BJ (cell line): ENCODE results near the gene CCR3. TPM values are rescaled to one million over a fixed set of nuclear protein-coding genes. Genes with fewer than 3 reads are reported as not detected.
"Not testable (repeated sequence)": the region's sequence is repeated elsewhere in the genome, so short reads cannot be mapped to it uniquely, and the experiment has no call there.

ENCODE experiments used
- CTCF ChIA-PET: fragments of 350-600 bp; formaldehyde crosslinking; extraction: SDS; loops from one replicate; lab custom pipeline; 2021; ENCODE audit warnings: antibody characterized with exemption, inconsistent platforms; lab: Yijun Ruan, JAX
- POLR2A ChIA-PET: fragments of 300-600 bp; sonication (Branson Sonifier 250); formaldehyde crosslinking; extraction: SDS; loops from one replicate; lab custom pipeline; 2021; ENCODE audit warnings: antibody characterized with exemption; lab: Charles Lee
- DNase-seq: peaks from one replicate; pipeline ENCODE4 v3.0.0-alpha.2; 2011; ENCODE audit warnings: low read depth
- H3K27me3 ChIP-seq: 2 replicates; pipeline ENCODE4 v1.6.0; 2011; ENCODE audit warnings: low read length; ENCODE audit not compliant: control insufficient read depth, insufficient read depth
- H3K36me3 ChIP-seq: 2 replicates; pipeline ENCODE4 v1.5.1; 2011; ENCODE audit warnings: low read length; ENCODE audit not compliant: control insufficient read depth, insufficient read depth
- H3K4me3 ChIP-seq: 2 replicates; pipeline ENCODE4 v1.5.1; 2011; ENCODE audit warnings: low read depth, mild to moderate bottlenecking, control low read depth, low read length
- polyA plus RNA-seq: library from polyadenylated mRNA; depleted of rRNA; stranded (reverse); fragments of >200 nt; gene quantifications from 2 replicates; pipeline ENCODE4 v1.2.3, GENCODE V29; 2011
- TF ChIP-seq, protein P1 (sequence below): IDR thresholded peaks from 2 replicates; pipeline ENCODE4 v1.5.1; 2011; ENCODE audit warnings: low read depth, mild to moderate bottlenecking, control low read depth, inconsistent platforms, low read length, moderate library complexity; ENCODE audit not compliant: insufficient read depth

The CCR3 gene
- polyA plus RNA-seq, 1 experiment: not detected

DNA sequence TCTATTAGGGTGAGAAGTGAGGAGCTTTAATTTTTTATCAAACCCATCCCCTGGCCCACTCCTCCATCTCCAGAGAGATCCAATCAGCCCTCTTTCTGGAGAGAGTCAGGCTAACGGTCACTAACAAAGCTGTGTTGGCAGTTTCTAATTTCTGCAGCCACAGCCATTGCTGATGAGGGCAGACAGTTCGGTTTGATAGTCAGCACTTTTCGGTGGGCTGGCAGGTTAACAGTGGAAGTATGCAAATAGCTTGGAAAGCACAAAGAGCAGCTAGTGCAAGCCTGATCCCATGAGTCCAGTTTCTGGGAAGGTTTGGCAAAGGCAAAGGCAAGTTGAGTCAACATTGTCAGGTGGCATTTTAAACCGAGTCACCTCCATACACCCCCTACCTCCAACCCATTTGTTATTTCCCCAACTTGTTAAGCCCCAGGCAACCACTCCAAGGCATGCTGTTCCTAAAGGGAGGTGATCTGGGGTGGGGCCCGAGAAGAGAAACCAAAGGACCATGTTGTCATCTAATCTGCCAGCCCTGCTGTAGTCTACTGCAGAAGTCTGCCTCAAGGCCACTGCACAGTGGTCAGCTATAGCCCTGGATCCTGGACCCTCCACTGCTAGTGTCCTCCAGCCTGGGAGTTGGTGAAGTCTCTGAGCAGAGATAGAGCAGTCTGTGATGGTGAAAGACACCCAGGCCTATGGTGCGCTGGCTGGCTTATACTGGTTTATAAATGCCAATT is 35.8 kb upstream of the CCR3 start:
- DNase-seq: no peak
- H3K4me3 ChIP-seq: no peak overlapping the region
- POLR2A ChIA-PET: no interaction called here
- no peaks in the 10 kb centered on the region for H3K36me3 ChIP-seq
- H3K27me3 ChIP-seq: peaks cover 2% of the 10 kb centered on the region; the same call in 1 of the 2 replicates
- CTCF ChIA-PET: interaction anchor here (1.2 kb wide), 1 partner anchor 10 kb away, joined by 3 read pairs; no protein-coding TSS in a partner anchor
- TF ChIP-seq, protein P1, sequence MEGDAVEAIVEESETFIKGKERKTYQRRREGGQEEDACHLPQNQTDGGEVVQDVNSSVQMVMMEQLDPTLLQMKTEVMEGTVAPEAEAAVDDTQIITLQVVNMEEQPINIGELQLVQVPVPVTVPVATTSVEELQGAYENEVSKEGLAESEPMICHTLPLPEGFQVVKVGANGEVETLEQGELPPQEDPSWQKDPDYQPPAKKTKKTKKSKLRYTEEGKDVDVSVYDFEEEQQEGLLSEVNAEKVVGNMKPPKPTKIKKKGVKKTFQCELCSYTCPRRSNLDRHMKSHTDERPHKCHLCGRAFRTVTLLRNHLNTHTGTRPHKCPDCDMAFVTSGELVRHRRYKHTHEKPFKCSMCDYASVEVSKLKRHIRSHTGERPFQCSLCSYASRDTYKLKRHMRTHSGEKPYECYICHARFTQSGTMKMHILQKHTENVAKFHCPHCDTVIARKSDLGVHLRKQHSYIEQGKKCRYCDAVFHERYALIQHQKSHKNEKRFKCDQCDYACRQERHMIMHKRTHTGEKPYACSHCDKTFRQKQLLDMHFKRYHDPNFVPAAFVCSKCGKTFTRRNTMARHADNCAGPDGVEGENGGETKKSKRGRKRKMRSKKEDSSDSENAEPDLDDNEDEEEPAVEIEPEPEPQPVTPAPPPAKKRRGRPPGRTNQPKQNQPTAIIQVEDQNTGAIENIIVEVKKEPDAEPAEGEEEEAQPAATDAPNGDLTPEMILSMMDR: no peak

DNA sequence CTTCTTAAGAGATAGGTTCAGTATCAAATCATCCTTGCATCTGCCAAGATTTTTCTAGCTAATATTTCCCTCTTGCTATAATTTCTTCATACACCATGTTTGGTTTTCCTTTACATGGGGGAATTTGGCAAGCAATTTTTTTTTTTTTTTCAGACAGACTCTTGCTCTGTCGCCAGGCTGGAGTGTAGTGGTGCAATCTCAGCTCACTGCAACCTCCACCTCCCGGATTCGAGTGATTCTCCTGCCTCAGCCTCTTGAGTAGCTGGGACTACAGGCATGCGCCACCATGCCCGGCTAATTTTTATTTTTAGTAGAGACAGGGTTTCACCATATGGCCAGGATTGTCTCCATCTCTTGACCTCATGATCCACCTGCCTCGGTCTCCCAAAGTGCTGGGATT is 34.7 kb upstream of the CCR3 start:
- CTCF ChIA-PET: interaction anchor here (0.6 to 4.1 kb wide), 15 partner anchors 8 to 262 kb away, joined by 3 to 33 read pairs (median 4); no protein-coding TSS in a partner anchor
- H3K36me3 ChIP-seq, POLR2A ChIA-PET, DNase-seq, H3K27me3 ChIP-seq, H3K4me3 ChIP-seq: not testable (repeated sequence)

DNA sequence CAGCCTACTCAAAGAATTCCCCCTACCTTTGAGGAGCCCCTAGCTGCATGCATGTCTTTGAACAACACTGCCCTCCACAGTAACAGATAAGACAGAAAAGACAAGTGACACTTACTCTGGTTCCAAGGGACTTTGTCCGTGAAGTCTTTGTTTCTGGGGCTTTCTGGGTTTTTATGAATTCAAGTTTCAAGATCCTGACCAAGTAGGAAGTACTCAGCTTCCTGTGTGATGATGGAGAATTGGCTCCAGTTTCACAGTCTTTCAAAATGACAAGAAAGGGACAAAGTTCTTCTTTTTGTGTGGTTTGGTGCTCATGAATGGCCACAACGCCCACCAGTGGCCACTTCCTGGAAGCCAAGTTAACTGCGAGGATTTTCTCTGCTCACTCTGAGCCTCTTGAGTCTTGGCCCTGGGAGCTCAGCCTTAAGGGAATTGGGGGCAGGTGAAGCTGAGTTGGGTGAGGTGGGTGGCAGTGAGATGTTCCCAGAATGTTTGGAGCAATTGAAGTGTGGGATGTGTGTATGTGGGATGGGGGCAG is 34.0 kb upstream of the CCR3 start, which contains the start of gene CCR1:
TSS of gene CCR1 (minus strand) at position 147 of the 538 bp plus-strand sequence. CDS start 4,000 bp downstream, outside the sequence.
- CTCF ChIA-PET: interaction anchor here (0.6 to 4.1 kb wide), 23 partner anchors 8 to 285 kb away, joined by 3 to 33 read pairs (median 4); no protein-coding TSS in a partner anchor
- DNase-seq: no peak
- POLR2A ChIA-PET: no interaction called here
- Histone ChIP-seq H3K4me3 (no peak within 1 kb of the TSS), H3K36me3 (no peaks in the 10 kb centered on the region), H3K27me3 (peaks cover 2% of the 10 kb centered on the region; the same call in 1 of the 2 replicates)
- TF ChIP-seq, protein P1: peak; percentile 68

DNA sequence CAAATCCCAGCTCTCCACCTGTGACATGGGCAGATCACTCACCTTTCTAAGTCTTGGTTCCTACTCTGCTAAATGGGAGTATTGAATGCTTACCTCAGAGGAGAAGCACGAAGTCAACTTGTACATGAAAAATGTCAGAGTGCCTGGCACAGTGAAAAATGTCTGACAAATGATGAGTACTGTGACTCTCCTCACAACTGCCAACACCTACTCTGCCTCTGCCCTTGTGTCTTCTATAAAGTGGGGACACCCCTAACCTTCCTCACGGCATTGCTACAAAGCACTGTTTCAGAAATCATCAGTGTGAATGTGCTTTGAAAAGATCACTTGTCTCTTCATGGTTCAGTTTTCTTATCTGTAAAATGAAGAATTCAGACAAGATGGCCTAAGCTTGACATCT is 33.2 kb upstream of the CCR3 start:
- peaks cover 2% of the 10 kb centered on the region; the same call in 1 of the 2 replicates for H3K27me3 ChIP-seq
- CTCF ChIA-PET: interaction anchor here (0.6 to 4.1 kb wide), 19 partner anchors 8 to 285 kb away, joined by 3 to 33 read pairs (median 4); no protein-coding TSS in a partner anchor
- POLR2A ChIA-PET: no interaction called here
- H3K4me3 ChIP-seq: no peak overlapping the region
- no peaks in the 10 kb centered on the region for H3K36me3 ChIP-seq
- TF ChIP-seq, protein P1: no peak
- no peak for DNase-seq

DNA sequence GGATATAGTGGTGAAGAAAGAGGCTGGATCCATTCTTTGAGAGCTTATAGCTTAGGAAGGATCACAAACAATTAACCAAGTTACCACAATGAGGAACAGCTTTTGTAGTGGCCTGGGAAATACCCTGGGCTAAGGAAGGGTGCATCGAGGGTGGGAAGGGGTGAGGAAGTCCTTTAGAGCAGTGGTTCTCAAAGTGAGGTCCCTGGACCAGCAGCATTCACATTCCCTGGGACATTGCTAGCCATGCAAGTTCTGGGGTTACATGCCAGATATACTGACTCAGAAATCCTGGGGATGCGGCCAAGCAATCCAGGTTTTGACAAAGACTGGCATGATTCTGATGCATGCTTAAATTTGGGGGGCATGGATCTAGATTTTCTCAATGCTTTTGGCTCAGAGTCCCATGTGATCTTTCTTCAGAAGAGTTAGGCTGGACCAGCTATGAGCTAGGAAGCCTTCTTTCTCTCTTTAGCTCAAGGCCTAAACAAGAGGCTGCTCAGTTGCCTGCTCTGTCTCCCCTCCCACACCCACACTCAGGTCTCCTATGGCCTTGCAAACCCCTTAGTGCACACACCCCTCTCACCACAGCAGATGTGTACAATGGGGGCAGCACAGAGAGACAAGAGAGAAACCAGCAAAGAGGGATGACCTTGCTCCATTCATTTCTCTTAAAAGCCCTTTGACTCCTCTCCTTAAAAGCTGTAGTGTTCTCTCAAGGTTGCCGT is 32.4 kb upstream of the CCR3 start:
- Histone ChIP-seq H3K4me3 (no peak overlapping the region), H3K36me3 (no peaks in the 10 kb centered on the region), H3K27me3 (peaks cover 2% of the 10 kb centered on the region; the same call in 1 of the 2 replicates)
- CTCF ChIA-PET: interaction anchor here (1.2 to 4.1 kb wide), 4 partner anchors 122 to 280 kb away, joined by 4 to 33 read pairs (median 18); no protein-coding TSS in a partner anchor
- no peak for DNase-seq
- POLR2A ChIA-PET: no interaction called here
- TF ChIP-seq, protein P1: no peak
